ENCODE measurements around the gene TSPAN10.

The TSPAN10 gene

DNA sequence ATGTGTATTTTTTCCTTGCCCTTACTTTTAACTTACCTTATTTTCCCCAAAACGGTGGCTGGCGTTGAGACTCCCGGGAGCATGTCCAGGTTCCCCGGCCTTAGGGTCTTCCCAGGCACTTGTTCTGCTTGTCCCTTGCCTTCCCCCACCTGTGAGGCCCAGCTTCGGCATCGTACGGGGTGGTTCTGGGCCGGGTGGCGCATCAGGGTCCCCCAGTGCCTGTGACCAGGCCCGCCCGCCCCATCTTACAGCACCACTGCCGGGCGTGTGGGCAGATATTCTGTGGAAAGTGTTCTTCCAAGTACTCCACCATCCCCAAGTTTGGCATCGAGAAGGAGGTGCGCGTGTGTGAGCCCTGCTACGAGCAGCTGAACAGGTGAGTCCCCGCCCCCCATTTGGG lies 54.2 kb downstream of the TSPAN10 start:
- no peak overlapping the region for H3K27ac ChIP-seq
- TF ChIP-seq, protein P1, sequence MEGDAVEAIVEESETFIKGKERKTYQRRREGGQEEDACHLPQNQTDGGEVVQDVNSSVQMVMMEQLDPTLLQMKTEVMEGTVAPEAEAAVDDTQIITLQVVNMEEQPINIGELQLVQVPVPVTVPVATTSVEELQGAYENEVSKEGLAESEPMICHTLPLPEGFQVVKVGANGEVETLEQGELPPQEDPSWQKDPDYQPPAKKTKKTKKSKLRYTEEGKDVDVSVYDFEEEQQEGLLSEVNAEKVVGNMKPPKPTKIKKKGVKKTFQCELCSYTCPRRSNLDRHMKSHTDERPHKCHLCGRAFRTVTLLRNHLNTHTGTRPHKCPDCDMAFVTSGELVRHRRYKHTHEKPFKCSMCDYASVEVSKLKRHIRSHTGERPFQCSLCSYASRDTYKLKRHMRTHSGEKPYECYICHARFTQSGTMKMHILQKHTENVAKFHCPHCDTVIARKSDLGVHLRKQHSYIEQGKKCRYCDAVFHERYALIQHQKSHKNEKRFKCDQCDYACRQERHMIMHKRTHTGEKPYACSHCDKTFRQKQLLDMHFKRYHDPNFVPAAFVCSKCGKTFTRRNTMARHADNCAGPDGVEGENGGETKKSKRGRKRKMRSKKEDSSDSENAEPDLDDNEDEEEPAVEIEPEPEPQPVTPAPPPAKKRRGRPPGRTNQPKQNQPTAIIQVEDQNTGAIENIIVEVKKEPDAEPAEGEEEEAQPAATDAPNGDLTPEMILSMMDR (conservative IDR thresholded peaks at IDR 0.05), result no peak

DNA sequence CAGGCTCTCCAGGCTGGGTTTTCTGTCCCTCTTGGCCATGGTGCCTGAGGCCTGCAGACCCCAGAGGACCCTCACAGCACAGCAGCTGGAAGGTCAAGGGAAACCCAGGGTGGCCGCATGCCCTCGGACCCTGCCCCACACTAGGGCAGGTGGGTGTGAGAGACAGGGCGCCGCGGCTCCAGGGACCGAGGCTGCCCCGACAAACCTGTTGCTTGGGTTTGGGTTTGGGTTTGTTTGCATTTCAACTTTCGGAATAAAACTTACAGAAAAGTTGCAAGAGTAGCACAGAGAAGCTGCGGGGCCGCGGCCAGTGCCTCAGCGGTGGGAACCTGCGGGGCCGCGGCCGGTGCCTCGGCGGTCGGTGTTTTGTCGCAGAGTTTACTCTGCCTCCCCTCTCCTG lies 54.6 kb downstream of the TSPAN10 start:
- no peak overlapping the region for H3K27ac ChIP-seq
- TF ChIP-seq, protein P1 (conservative IDR thresholded peaks at IDR 0.05), result no peak

DNA sequence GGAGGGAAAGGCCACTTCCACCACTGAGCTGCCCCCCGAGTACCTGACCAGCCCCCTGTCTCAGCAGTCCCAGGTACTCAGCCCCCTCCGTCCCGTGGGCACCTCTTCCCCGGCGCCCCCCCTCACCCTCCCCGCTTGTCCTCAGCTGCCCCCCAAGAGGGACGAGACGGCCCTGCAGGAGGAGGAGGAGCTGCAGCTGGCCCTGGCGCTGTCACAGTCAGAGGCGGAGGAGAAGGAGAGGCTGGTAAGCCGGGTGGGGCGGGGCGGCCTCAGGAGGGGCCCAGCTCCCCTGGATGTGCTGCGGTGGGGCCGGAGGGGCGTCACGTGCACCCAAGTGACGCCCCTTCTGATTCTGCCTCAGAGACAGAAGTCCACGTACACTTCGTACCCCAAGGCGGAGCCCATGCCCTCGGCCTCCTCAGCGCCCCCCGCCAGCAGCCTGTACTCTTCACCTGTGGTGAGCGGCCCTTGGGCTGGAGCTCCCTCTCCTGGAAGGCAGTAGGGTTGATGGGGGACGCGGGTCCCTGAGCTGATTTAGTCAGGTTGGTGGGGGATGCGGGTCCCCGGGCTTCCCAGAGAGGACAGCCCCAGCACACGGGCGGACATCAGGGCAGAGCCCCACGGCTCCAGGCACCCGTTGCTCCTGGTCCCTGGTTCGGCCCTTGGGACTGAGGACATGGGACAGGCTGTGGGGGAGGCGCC lies 56.7 kb downstream of the TSPAN10 start:
- TF ChIP-seq, protein P1 (conservative IDR thresholded peaks at IDR 0.05), result 0 out of 2 replicates have a peak, but pooled peaks have one; percentile 18
- no peak overlapping the region for H3K27ac ChIP-seq

DNA sequence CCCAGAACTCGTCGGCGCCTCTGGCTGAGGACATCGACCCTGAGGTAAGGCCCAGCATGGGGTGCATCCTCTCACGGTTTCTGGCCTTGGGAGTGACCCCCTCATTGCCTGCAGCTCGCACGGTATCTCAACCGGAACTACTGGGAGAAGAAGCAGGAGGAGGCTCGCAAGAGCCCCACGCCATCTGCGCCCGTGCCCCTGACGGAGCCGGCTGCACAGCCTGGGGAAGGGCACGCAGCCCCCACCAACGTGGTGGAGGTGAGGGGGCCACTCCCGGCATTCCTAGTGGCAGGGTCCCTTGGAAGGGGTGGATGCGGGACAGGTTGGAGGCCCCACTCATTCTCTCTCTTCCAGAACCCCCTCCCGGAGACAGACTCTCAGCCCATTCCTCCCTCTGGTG lies 57.8 kb downstream of the TSPAN10 start:
- H3K27ac ChIP-seq, result no peak overlapping the region
- TF ChIP-seq, protein P1 (conservative IDR thresholded peaks at IDR 0.05), result no peak

DNA sequence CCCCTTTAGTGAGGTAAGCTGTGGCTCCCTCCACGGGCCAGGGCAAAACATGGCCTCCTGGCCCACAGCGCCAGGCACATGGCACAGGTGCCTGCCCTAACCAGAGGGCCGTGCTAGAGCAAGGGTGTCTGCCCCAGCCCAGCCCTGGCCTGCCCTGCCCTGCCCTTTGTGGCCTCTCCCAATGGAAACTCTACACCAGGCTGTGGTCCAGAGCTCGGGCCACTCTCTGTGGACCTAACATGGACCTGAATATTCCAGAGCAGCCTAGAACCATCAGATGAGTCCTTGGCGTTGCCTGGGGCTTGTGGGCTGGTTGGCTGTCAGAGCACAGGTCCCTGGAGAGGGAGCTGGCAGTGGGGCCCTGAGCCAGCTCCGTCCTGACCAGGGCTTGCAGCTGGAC lies 58.2 kb downstream of the TSPAN10 start:
- no peak overlapping the region for H3K27ac ChIP-seq
- TF ChIP-seq, protein P1 (conservative IDR thresholded peaks at IDR 0.05), result no peak

DNA sequence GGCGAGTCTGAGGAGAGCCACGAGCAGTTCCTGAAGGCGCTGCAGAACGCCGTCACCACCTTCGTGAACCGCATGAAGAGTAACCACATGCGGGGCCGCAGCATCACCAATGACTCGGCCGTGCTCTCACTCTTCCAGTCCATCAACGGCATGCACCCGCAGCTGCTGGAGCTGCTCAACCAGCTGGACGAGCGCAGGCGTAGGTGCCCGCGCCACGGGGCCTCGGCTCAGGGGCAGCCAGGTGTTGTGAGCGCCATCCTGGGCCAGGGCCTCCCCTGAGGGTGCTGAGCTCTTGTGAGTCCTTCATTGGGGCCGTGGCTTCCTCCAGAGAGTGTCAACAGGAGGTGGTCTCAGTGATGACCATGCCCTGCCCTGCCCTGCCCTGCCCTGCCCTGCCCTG lies 58.8 kb downstream of the TSPAN10 start:
- TF ChIP-seq, protein P1 (conservative IDR thresholded peaks at IDR 0.05), result no peak
- no peak overlapping the region for H3K27ac ChIP-seq

DNA sequence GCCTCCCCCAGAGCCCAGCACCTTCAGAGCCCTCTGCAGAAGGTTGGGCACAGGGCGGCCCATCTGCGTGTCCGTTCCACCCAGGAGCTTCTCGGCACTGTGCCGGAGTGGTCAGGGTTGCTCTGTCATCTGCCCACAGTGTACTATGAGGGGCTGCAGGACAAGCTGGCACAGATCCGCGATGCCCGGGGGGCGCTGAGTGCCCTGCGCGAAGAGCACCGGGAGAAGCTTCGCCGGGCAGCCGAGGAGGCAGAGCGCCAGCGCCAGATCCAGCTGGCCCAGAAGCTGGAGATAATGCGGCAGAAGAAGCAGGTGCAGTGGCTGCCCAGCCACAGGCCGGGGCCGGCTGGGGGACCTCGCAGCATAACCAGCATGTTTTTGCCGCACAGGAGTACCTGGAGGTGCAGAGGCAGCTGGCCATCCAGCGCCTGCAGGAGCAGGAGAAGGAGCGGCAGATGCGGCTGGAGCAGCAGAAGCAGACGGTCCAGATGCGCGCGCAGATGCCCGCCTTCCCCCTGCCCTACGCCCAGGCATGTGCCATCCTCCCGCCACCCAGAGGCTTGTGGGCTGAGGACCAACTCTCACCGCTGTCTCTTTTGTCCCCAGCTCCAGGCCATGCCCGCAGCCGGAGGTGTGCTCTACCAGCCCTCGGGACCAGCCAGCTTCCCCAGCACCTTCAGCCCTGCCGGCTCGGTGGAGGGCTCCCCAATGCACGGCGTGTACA lies 59.4 kb downstream of the TSPAN10 start:
- H3K27ac ChIP-seq, result no peak overlapping the region
- TF ChIP-seq, protein P1 (conservative IDR thresholded peaks at IDR 0.05), result no peak

All from VCaP (cell line).